ENCODE results near the gene GAREM1.
"Not testable (repeated sequence)": the region's sequence is repeated elsewhere in the genome, so short reads cannot be mapped to it uniquely, and the experiment has no call there.

The GAREM1 gene

GRCh38 chr18:32249147-32249929 lies 221.3 kb downstream of the GAREM1 start:
- DNase-seq: no peak

- DNase-seq: no peak
These were observed 225.8 kb downstream of the GAREM1 start for GRCh38 chr18:32244881-32245280.

- no peak for DNase-seq
These were observed 227.3 kb downstream of the GAREM1 start for GRCh38 chr18:32243358-32243757.

- DNase-seq: no peak
These were observed 228.3 kb downstream of the GAREM1 start for GRCh38 chr18:32242395-32242794.

- no peak for DNase-seq
These were observed 231.9 kb downstream of the GAREM1 start for GRCh38 chr18:32238635-32239268.

- DNase-seq: no peak
These were observed 233.6 kb downstream of the GAREM1 start for GRCh38 chr18:32237049-32237448.

- DNase-seq: not testable (repeated sequence)
These were observed 237.3 kb downstream of the GAREM1 start for GRCh38 chr18:32233348-32233747.

GRCh38 chr18:32219431-32220018 lies 251.2 kb downstream of the GAREM1 start:
- no peak for DNase-seq

GRCh38 chr18:32216390-32216789 lies 254.3 kb downstream of the GAREM1 start:
- no peak for DNase-seq

GRCh38 chr18:32213693-32214092 lies 257.0 kb downstream of the GAREM1 start:
- no peak for DNase-seq

All from activated naive CD4-positive, alpha-beta T cell (primary cell).